Gastroesophageal sphincter (tissue), 3 donors: ENCODE results near the gene ATP11A.

ENCODE experiments used
- CTCF ChIP-seq, 4 experiments: fragments of 200-600 bp in 2 of 4; fragments of 450-650 bp in 2 of 4; sonication (generic) in 1 of 4; IDR thresholded peaks; one replicate each; pipeline ENCODE4 v1.5.1; 2017 to 2019; ENCODE audit warnings: antibody characterized with exemption in 4 of 4, mild to moderate bottlenecking in 2 of 4, moderate library complexity in 2 of 4
- EP300 ChIP-seq: sonication (generic); formaldehyde crosslinking; IDR thresholded peaks from one replicate; pipeline ENCODE4 v1.6.1; 2017; ENCODE audit warnings: antibody characterized with exemption, mild to moderate bottlenecking
- POLR2A ChIP-seq, 2 donors: fragments of 450-650 bp; IDR thresholded peaks; one replicate each; pipeline ENCODE4 v1.6.1; 2017; ENCODE audit warnings: antibody characterized with exemption in 2 of 2, mild to moderate bottlenecking in 2 of 2, moderate library complexity in 1 of 2
- POLR2AphosphoS5 ChIP-seq: sonication (generic); formaldehyde crosslinking; IDR thresholded peaks from one replicate; pipeline ENCODE4 v1.6.1; 2017; ENCODE audit warnings: antibody characterized with exemption

GRCh38 chr13:112917737-112918136 lies 227.9 kb downstream of the ATP11A start:
- no peak for TF ChIP-seq CTCF (IDR thresholded peaks at IDR 0.05)
- no peak for TF ChIP-seq POLR2AphosphoS5
- TF ChIP-seq POLR2A (IDR thresholded peaks at IDR 0.05), result no peak
- no peak for TF ChIP-seq EP300
